Measurements from ENCODE around the gene CCDC197. TPM values are rescaled to one million over a fixed set of nuclear protein-coding genes. Genes with fewer than 3 reads are reported as not detected.
A peak's percentile ranks its signal among the peaks of the same experiment; 100 is the strongest.

The CCDC197 gene
- total RNA-seq, 2 donors from 2014 or later: 0.37 TPM; not detected in 1

DNA sequence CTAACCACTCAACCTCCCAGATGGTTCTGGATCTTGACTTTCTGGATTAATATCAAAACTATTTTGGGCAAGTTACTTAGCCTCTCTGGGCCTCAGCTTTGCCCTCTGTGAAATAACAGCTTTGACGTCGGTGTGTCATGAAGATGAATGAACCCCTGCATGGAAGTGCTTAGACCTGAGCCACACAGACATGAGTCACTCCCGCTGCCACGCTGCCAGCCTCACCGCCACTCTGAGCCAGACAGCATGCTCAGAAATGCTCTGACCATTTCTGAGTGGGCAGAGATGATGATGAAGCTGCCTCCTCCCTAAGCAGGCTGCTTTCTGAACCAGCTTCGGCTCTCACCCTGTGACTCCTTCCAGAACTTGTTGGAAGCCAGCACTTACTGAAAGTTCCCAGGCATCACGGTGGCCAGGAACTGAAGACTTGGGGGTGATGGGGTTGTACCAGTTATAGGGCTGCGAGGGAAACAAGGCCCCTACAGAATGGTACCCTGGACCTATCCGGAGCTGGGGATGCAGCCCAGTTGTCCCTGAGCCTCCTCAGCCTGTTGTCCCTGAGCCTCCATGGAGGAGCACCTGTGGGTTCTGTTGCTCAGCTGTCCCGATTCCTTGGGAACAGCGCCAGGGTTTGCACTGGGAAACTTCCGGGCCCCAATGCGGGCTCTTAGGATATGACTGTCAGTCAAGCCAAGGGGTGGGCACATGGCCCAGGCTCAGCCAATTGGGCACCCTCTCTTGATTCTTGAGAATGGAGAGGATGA is 2.0 kb upstream of the CCDC197 start:
- H3K4me3 Mint-ChIP-seq: peak overlapping the region; percentile 32
- no peaks in the 10 kb centered on the region for H3K9me3 Mint-ChIP-seq
- ATAC-seq (replicated peaks): peak; percentile 94
- peaks cover 4% of the 10 kb centered on the region for H3K4me1 Mint-ChIP-seq
- no peaks in the 10 kb centered on the region for H3K27me3 Mint-ChIP-seq
- no peaks in the 10 kb centered on the region for H3K36me3 Mint-ChIP-seq (ENCODE audit: low read depth)
- peak overlapping the region; percentile 68 for H3K27ac Mint-ChIP-seq

GRCh38 chr14:93996130-93996695 is 888 bp upstream of the CCDC197 start:
- no peak for ATAC-seq (replicated peaks)
- Mint-ChIP-seq H3K4me3 (peak overlapping the region; percentile 36), H3K27me3 (no peaks in the 10 kb centered on the region), H3K4me1 (no peaks in the 10 kb centered on the region), H3K36me3 (ENCODE audit: low read depth) (no peaks in the 10 kb centered on the region), H3K9me3 (no peaks in the 10 kb centered on the region), H3K27ac (peak overlapping the region; percentile 68)

GRCh38 chr14:93997916-93998870 is 1.1 kb downstream of the CCDC197 start:
- no peaks in the 10 kb centered on the region for H3K9me3 Mint-ChIP-seq

GRCh38 chr14:93998871-93999403 is 1.8 kb downstream of the CCDC197 start:
- H3K4me1 Mint-ChIP-seq: no peaks in the 10 kb centered on the region
- no peaks in the 10 kb centered on the region for H3K27me3 Mint-ChIP-seq
- no peaks in the 10 kb centered on the region for H3K9me3 Mint-ChIP-seq
- H3K27ac Mint-ChIP-seq: no peak overlapping the region
- H3K4me3 Mint-ChIP-seq: no peak overlapping the region
- ATAC-seq (replicated peaks): no peak
- H3K36me3 Mint-ChIP-seq (ENCODE audit: low read depth): no peaks in the 10 kb centered on the region

More at GRCh38 chr14:93997916-93998870, 1.1 kb downstream of the CCDC197 start:
- H3K36me3 Mint-ChIP-seq (ENCODE audit: low read depth): no peaks in the 10 kb centered on the region
- no peak overlapping the region for H3K27ac Mint-ChIP-seq
- no peaks in the 10 kb centered on the region for H3K4me1 Mint-ChIP-seq
- no peak overlapping the region for H3K4me3 Mint-ChIP-seq
- no peak for ATAC-seq (replicated peaks)
- no peaks in the 10 kb centered on the region for H3K27me3 Mint-ChIP-seq

DNA sequence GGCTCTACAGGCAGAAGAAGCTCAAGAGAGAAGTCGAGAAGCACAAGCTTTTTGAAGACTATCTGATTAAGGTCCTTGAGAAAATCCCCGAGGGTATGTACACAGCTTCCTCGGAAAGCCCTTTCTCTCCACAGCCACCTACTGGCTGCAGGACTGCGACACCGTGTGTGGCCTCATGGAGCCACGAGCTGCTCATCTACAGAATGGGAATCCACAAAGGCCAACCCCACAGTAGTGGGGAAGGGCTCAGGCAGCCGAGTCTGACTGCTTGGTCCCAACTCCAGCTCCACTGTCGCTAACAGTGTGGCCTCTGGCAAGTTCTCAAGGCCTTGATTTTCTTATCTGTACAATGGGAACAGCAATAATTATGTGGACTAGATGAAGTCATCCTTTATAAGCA is 2.5 kb downstream of the CCDC197 start:
- no peak overlapping the region for H3K4me3 Mint-ChIP-seq
- H3K4me1 Mint-ChIP-seq: no peaks in the 10 kb centered on the region
- H3K9me3 Mint-ChIP-seq: no peaks in the 10 kb centered on the region
- H3K27ac Mint-ChIP-seq: no peak overlapping the region
- no peaks in the 10 kb centered on the region for H3K27me3 Mint-ChIP-seq
- no peaks in the 10 kb centered on the region for H3K36me3 Mint-ChIP-seq (ENCODE audit: low read depth)
- no peak for ATAC-seq (replicated peaks)

GRCh38 chr14:94000267-94000666 is 3.2 kb downstream of the CCDC197 start:
- Mint-ChIP-seq H3K27me3 (no peaks in the 10 kb centered on the region), H3K4me3 (no peak overlapping the region)

DNA sequence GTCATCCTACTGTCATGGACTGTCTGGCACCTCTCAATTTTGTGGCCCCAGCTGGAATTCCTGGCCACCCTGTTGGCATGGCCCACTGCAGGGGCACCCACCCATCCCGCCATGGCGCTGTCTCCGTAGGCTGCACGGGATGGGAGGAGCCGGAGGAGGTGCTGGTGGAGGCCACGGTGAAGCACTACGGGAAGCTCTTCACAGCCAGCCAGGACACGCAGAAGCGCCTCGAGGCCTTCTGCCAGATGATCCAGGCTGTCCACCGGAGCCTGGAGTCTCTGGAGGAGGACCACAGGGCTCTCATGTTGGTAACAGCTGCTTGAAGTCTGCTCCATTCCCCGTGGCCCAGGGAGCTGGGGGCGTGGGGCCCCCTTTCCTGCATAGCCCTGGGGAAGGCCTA is 3.9 kb downstream of the CCDC197 start:
- Mint-ChIP-seq H3K9me3 (no peaks in the 10 kb centered on the region), H3K4me1 (no peaks in the 10 kb centered on the region), H3K36me3 (ENCODE audit: low read depth) (no peaks in the 10 kb centered on the region), H3K27ac (no peak overlapping the region), H3K4me3 (no peak overlapping the region), H3K27me3 (no peaks in the 10 kb centered on the region)
- no peak for ATAC-seq (replicated peaks)

More at GRCh38 chr14:94000267-94000666, 3.2 kb downstream of the CCDC197 start:
- H3K36me3 Mint-ChIP-seq (ENCODE audit: low read depth): no peaks in the 10 kb centered on the region
- no peaks in the 10 kb centered on the region for H3K4me1 Mint-ChIP-seq
- no peak for ATAC-seq (replicated peaks)
- no peak overlapping the region for H3K27ac Mint-ChIP-seq
- no peaks in the 10 kb centered on the region for H3K9me3 Mint-ChIP-seq

DNA sequence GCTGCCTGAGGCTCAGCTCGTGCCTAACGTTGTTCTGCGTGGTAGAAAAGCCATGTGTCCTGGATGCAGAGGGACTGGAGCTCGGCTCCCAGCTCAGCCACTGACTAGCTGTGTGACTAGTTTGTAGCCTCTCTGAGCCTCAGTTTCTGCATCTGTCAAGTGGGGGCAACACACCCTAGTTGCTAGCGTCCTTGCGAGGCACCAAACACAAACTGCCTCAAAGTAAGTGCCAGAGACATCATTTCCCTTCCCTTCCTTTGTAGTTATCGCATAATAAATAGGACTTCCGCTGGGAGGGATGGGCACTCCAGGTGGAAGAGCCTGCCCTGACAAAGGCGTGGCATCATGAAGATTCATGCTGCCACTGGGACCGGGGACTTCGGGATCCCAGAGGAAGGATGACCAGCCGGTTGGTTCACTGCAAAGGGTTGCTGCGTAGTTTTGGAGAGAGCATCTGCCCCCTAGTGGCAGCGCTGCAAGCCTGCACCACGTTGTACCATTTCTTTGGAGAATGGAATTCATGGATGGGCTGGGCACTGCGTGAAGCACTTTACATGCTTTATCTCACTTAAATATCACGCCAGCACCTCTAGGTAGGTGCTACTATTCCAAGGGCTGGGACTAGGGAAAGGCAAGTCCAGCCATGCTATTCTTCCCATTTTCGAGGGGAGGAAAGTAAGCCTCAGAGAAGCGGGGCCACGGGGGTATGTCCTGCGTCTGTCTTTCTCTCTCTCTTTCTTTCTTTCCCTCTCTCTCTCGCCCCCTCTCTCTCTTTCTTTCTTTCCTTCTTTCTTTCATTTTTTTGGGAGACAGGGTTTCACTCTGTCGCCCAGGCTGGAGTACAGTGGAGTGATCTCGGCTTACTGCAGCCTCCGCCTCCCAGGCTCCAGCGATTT is 4.6 kb downstream of the CCDC197 start:
- Mint-ChIP-seq H3K27me3 (no peaks in the 10 kb centered on the region), H3K9me3 (no peaks in the 10 kb centered on the region), H3K27ac (peak overlapping the region; percentile 28), H3K36me3 (ENCODE audit: low read depth) (no peaks in the 10 kb centered on the region), H3K4me3 (peak overlapping the region; percentile 52), H3K4me1 (no peaks in the 10 kb centered on the region)
- ATAC-seq (replicated peaks): peak; percentile 81

DNA sequence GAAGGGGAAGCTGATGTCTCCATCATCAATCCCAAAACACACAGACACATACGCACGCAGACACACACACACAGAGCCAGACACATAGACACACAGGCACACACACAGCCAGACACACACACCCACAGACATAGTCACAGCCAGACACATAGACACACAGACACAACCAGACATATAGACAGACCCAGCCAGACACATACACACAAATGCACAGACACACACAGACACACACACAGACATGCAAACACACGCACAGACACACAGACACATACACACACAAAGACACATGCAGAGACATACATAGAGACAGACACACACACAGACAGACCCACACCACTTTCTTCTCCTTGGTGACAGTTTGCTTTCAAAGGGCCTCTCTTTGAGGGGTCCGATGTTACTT is 6.3 kb downstream of the CCDC197 start:
- Mint-ChIP-seq H3K4me1 (peaks cover 9% of the 10 kb centered on the region), H3K4me3 (no peak overlapping the region), H3K36me3 (ENCODE audit: low read depth) (no peaks in the 10 kb centered on the region), H3K9me3 (no peaks in the 10 kb centered on the region), H3K27ac (no peak overlapping the region), H3K27me3 (no peaks in the 10 kb centered on the region)
- ATAC-seq (replicated peaks): no peak

GRCh38 chr14:94004015-94004414 is 6.9 kb downstream of the CCDC197 start:
- Mint-ChIP-seq H3K36me3 (ENCODE audit: low read depth) (no peaks in the 10 kb centered on the region), H3K4me3 (no peak overlapping the region), H3K4me1 (peaks cover 13% of the 10 kb centered on the region), H3K27ac (no peak overlapping the region), H3K9me3 (no peaks in the 10 kb centered on the region), H3K27me3 (no peaks in the 10 kb centered on the region)
- no peak for ATAC-seq (replicated peaks)

DNA sequence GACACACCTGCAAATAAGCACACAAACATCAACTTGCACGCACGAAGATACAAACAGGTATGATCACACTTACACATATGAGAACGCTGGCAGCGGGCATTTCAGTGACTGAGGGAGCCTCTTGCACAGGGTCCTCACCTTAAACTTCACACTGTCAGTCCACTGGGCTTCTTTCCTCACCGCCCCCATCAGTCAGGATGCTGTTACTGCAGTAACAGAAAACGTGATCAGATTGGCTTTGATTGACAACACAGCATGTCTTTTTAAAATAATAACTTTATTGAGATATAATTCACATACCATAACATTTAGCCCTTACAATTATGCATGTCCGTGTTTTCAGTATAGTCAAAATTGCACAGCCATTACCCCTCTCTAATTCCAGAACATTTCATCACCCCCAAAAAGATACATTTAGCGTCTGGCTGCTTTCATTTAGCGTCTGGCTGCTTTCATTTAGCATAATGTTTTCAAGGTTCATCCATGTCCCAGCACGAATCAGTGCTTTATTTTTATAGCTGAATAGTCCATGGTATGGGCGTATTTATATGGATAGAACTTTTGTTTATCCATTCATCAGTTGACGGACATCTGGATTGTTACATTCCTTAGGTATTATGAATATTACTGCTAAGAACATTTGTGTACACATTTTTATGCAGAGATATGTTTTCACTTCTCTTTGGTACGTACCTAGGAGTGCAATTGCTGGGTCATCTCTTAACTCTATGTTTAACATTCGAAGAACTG is 8.4 kb downstream of the CCDC197 start:
- ATAC-seq (replicated peaks): no peak
- Mint-ChIP-seq H3K27me3 (no peaks in the 10 kb centered on the region), H3K4me3 (no peak overlapping the region), H3K4me1 (peaks cover 24% of the 10 kb centered on the region), H3K27ac (no peak overlapping the region), H3K36me3 (ENCODE audit: low read depth) (no peaks in the 10 kb centered on the region), H3K9me3 (no peaks in the 10 kb centered on the region)

GRCh38 chr14:94008234-94008633 is 11.1 kb downstream of the CCDC197 start:
- Mint-ChIP-seq H3K27me3 (no peaks in the 10 kb centered on the region), H3K36me3 (ENCODE audit: low read depth) (no peaks in the 10 kb centered on the region), H3K27ac (peak overlapping the region; percentile 65), H3K4me3 (peak overlapping the region; percentile 53), H3K4me1 (peaks cover 34% of the 10 kb centered on the region), H3K9me3 (no peaks in the 10 kb centered on the region)
- ATAC-seq (replicated peaks): peak; percentile 97

GRCh38 chr14:94009767-94010166 is 12.7 kb downstream of the CCDC197 start:
- Mint-ChIP-seq H3K27ac (peak overlapping the region; percentile 53), H3K36me3 (ENCODE audit: low read depth) (no peaks in the 10 kb centered on the region), H3K4me1 (peaks cover 34% of the 10 kb centered on the region), H3K27me3 (no peaks in the 10 kb centered on the region), H3K4me3 (peak overlapping the region; percentile 53), H3K9me3 (no peaks in the 10 kb centered on the region)
- ATAC-seq (replicated peaks): peak; percentile 43

Data from activated T-helper 17 cell treated with anti-CD3 and anti-CD28 coated beads, Interleukin-2, amount 50 U/mL, for 72 hours (primary cell).